Esophagus muscularis mucosa (tissue), 4 donors: Measurements from ENCODE around the gene CDX1. TPM values are rescaled to one million over a fixed set of nuclear protein-coding genes. Genes with fewer than 3 reads are reported as not detected.

Experiments used
- DNase-seq: peaks from one replicate; pipeline ENCODE4 v3.0.0-alpha.2; 2017; ENCODE audit errors: extremely low spot score
- H3K27ac ChIP-seq, 4 donors: fragments of 200-600 bp; sonication (generic); replicated peaks in 1 of 4; 1 replicate in 3 of 4; 2 replicates in 1 of 4; pipeline ENCODE4 v1.5.1; 2016 to 2019; ENCODE audit warnings: mild to moderate bottlenecking in 1 of 4
- H3K27me3 ChIP-seq, 4 donors: fragments of 200-600 bp; sonication (generic); one replicate each; pipeline versions ENCODE4 v1.5.1 to v1.6.0; 2016 to 2019
- H3K36me3 ChIP-seq, 4 donors: fragments of 200-600 bp; sonication (generic); one replicate each; pipeline ENCODE4 v1.5.1; 2016 to 2019
- H3K4me1 ChIP-seq, 4 donors: fragments of 200-600 bp; sonication (generic); one replicate each; pipeline ENCODE4 v1.5.1; 2016 to 2019
- H3K4me3 ChIP-seq, 4 donors: fragments of 200-600 bp; sonication (generic); 1 replicate in 2 of 4; 2 replicates in 2 of 4; pipeline ENCODE4 v1.5.1; 2016 to 2019; ENCODE audit warnings: mild to moderate bottlenecking in 4 of 4, moderate library complexity in 1 of 4
- H3K9me3 ChIP-seq, 4 donors: fragments of 200-600 bp; sonication (generic); 1 replicate in 3 of 4; 2 replicates in 1 of 4; pipeline ENCODE4 v1.5.1; 2016 to 2019
- EP300 ChIP-seq: sonication (generic); formaldehyde crosslinking; IDR thresholded peaks from one replicate; pipeline ENCODE4 v1.6.1; 2017; ENCODE audit warnings: antibody characterized with exemption
- POLR2A ChIP-seq: fragments of 450-650 bp; IDR thresholded peaks from one replicate; pipeline ENCODE4 v1.6.1; 2017; ENCODE audit warnings: antibody characterized with exemption, moderate library complexity, mild to moderate bottlenecking, low read depth
- POLR2AphosphoS5 ChIP-seq, 2 donors: sonication (generic); formaldehyde crosslinking; IDR thresholded peaks; one replicate each; pipeline ENCODE4 v1.6.1; 2017; ENCODE audit warnings: antibody characterized with exemption in 2 of 2
- WGBS: methylation state at CpG from one replicate; pipeline ENCODE4 v1.1.5; 2018; 5-methylcytosine and 5-hydroxymethylcytosine counted together
- intact Hi-C: fragments of 100-400 bp; cut with DNase I; formaldehyde crosslinking; loops from one replicate; pipeline ENCODE4 v1.15.1; 2023
- total RNA-seq, 4 donors: library from RNA; depleted of rRNA; stranded (reverse); fragments of >200 nt; gene quantifications; one replicate each; pipeline versions ENCODE4 v1.1.0 to v1.2.1, GENCODE V29; 2016
- TF ChIP-seq, protein P1 (sequence below), 3 experiments: fragments of 200-600 bp in 2 of 3; fragments of 450-650 bp in 1 of 3; sonication (generic) in 2 of 3; IDR thresholded peaks; one replicate each; pipeline ENCODE4 v1.5.1; 2017 to 2019; ENCODE audit warnings: antibody characterized with exemption in 3 of 3, mild to moderate bottlenecking in 2 of 3, moderate library complexity in 1 of 3

CDX1 gene
- total RNA-seq, 4 donors from 2014 or later: 0.23 TPM; not detected in 3

DNA sequence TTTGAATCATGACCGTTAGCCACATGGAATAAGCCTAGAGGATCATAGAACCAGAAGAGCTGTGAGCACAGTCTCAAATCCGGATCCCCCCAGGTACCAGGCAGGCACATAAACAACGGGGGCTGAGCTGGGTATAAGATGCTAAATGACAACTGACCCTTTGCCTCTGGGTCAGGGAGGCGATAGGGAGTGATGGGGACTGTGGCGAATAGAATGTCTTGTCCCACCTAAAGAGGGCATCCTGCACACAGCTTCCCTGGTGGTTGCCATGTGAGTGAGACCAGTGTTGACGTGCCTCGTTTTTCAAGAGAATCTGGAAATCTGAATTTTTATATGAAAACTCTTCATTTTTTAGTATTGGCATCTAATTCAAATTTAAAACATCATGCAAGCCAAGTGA, 56.9 kb downstream of the CDX1 start:
- Histone ChIP-seq H3K4me1 (peaks cover 0 to 2% (median 0%) of the 10 kb centered on the region in 4 donors), H3K4me3 (no peak overlapping the region), H3K9me3 (no peaks in the 10 kb centered on the region), H3K27ac (no peak overlapping the region), H3K36me3 (peaks cover 0 to 7% (median 0%) of the 10 kb centered on the region in 4 donors), H3K27me3 (no peaks in the 10 kb centered on the region)
- no peak for TF ChIP-seq POLR2AphosphoS5 (IDR thresholded peaks at IDR 0.05)
- TF ChIP-seq, protein P1, sequence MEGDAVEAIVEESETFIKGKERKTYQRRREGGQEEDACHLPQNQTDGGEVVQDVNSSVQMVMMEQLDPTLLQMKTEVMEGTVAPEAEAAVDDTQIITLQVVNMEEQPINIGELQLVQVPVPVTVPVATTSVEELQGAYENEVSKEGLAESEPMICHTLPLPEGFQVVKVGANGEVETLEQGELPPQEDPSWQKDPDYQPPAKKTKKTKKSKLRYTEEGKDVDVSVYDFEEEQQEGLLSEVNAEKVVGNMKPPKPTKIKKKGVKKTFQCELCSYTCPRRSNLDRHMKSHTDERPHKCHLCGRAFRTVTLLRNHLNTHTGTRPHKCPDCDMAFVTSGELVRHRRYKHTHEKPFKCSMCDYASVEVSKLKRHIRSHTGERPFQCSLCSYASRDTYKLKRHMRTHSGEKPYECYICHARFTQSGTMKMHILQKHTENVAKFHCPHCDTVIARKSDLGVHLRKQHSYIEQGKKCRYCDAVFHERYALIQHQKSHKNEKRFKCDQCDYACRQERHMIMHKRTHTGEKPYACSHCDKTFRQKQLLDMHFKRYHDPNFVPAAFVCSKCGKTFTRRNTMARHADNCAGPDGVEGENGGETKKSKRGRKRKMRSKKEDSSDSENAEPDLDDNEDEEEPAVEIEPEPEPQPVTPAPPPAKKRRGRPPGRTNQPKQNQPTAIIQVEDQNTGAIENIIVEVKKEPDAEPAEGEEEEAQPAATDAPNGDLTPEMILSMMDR (IDR thresholded peaks at IDR 0.05): no peak
- no peak for TF ChIP-seq EP300
- TF ChIP-seq POLR2A: no peak
- DNase-seq: no peak
- intact Hi-C loops: no loop called here
- 84% methylated on average over 7 of the region's 7 CpGs for WGBS

GRCh38 chr5:150224483-150225027, 58.0 kb downstream of the CDX1 start:
- H3K36me3 ChIP-seq: peaks cover 0 to 7% (median 0%) of the 10 kb centered on the region in 4 donors
- no peak overlapping the region for H3K4me3 ChIP-seq
- DNase-seq: no peak
- no peaks in the 10 kb centered on the region for H3K9me3 ChIP-seq
- H3K27ac ChIP-seq: no peak overlapping the region
- no peaks in the 10 kb centered on the region for H3K4me1 ChIP-seq
- 67% methylated on average over 8 of the region's 8 CpGs for WGBS
- intact Hi-C loops: no loop called here
- no peak for TF ChIP-seq EP300
- TF ChIP-seq, protein P1 (IDR thresholded peaks at IDR 0.05): no peak
- TF ChIP-seq POLR2AphosphoS5 (IDR thresholded peaks at IDR 0.05): no peak
- H3K27me3 ChIP-seq: no peaks in the 10 kb centered on the region

DNA sequence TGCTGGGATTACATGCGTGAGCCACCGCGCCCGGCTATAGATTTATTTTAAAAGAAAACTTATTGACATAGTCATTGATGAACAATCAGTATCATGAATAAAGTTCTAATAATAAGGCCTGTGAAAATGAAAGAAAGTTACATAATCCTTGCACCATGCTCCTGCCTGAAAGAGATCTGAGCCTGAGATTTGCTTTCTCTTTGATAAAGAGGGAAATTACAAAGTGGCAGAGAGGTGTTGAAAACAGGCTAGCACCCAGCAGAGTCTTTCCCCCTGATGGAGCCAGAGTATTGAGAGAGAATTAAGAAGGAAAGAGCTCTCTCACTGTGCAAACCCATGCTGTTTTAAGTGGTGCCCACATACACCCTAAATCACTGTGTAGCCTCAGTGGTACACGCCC, 60.5 kb downstream of the CDX1 start:
- TF ChIP-seq POLR2A: no peak
- no peak for TF ChIP-seq EP300
- TF ChIP-seq, protein P1 (IDR thresholded peaks at IDR 0.05): no peak
- no peak for TF ChIP-seq POLR2AphosphoS5 (IDR thresholded peaks at IDR 0.05)
- intact Hi-C loops: no loop called here
- Histone ChIP-seq H3K9me3 (no peaks in the 10 kb centered on the region), H3K4me1 (no peaks in the 10 kb centered on the region), H3K27me3 (no peaks in the 10 kb centered on the region), H3K4me3 (no peak overlapping the region), H3K27ac (no peak overlapping the region), H3K36me3 (peaks cover 0 to 7% (median 0%) of the 10 kb centered on the region in 4 donors)
- 92% methylated on average over 5 of the region's 5 CpGs for WGBS
- DNase-seq: no peak

DNA sequence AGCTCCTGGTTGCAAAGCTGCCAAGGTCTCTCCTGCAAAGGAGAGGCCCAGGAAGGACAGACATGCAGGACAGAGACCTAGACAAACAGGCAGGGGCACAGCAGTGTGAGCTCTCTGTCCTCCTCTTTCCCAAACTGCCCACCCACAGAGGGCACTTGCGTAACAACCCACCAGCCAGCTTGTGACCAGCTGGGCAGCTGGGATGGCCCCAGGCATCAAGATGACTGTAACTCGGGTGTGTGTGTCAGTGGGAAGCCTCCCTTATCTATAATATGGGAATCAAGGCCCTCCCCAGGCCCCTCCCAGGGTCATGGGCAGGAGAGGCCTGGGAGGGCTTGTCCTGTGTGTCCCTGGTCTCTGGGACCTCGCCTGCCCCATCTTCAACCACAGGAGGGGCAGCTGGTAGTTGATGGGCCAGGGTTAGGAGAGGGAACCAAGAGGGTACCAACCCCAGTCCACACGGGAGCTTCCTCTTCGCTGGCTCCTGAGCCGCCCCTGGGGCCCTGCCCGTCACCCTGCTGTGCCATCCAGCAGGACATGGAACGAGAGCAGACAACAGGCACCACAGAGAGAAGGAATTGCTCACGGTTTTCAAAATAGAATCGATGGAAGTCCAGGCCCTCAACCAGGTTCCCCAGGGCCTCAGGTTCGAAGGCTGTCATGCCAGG, 61.2 kb downstream of the CDX1 start:
- no peak for DNase-seq
- H3K27ac ChIP-seq: no peak overlapping the region
- H3K4me1 ChIP-seq: no peaks in the 10 kb centered on the region
- peaks cover 0 to 7% (median 0%) of the 10 kb centered on the region in 4 donors for H3K36me3 ChIP-seq
- H3K27me3 ChIP-seq: no peaks in the 10 kb centered on the region
- intact Hi-C loops: no loop called here
- no peaks in the 10 kb centered on the region for H3K9me3 ChIP-seq
- 88% methylated on average over 11 of the region's 11 CpGs for WGBS
- H3K4me3 ChIP-seq: no peak overlapping the region
- no peak for TF ChIP-seq POLR2A
- TF ChIP-seq EP300: no peak
- TF ChIP-seq, protein P1 (IDR thresholded peaks at IDR 0.05): no peak
- no peak for TF ChIP-seq POLR2AphosphoS5 (IDR thresholded peaks at IDR 0.05)

DNA sequence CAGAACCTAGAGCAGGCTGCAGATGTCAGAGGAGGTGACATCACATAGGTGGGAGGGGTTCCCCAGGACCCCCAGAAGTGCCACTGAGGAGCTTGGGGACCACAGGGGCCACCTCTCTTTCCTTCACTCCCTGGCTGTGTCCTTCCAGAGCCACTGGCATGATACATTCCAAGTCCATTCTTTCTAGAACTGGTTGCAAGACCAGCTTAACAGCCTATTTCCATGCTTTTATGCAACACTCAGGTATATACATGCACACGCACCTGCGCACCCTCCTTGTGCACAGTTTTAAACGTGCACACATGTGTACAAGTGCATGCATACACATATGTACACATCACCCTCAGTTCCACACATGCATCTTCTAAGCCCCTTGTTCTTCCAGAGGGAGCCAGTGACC, 63.0 kb downstream of the CDX1 start:
- DNase-seq: no peak
- H3K36me3 ChIP-seq: peaks cover 0 to 7% (median 2%) of the 10 kb centered on the region in 4 donors
- intact Hi-C loops: no loop called here
- H3K9me3 ChIP-seq: no peaks in the 10 kb centered on the region
- no peak overlapping the region for H3K4me3 ChIP-seq
- no peak overlapping the region for H3K27ac ChIP-seq
- no peak for TF ChIP-seq POLR2AphosphoS5 (IDR thresholded peaks at IDR 0.05)
- no peak for TF ChIP-seq POLR2A
- TF ChIP-seq, protein P1 (IDR thresholded peaks at IDR 0.05): no peak
- no peak for TF ChIP-seq EP300
- no peaks in the 10 kb centered on the region for H3K27me3 ChIP-seq
- 89% methylated on average over 3 of the region's 3 CpGs for WGBS
- no peaks in the 10 kb centered on the region for H3K4me1 ChIP-seq
